DOHH2 (cell line): ENCODE data around the gene MRPL44.

Experiments
- H3F3A ChIP-seq: fragments of 200-600 bp; sonication (generic), shearing (Covaris generic); 2 replicates; pipeline ENCODE4 v1.6.0; 2016; ENCODE audit warnings: antibody characterized with exemption, mild to moderate bottlenecking; ENCODE audit not compliant: control insufficient read depth, insufficient read depth
- H3K27ac ChIP-seq: fragments of 200-600 bp; sonication (generic); 2 replicates; pipeline ENCODE4 v1.5.1; 2014; ENCODE audit warnings: low read depth, mild to moderate bottlenecking, low read length, moderate library complexity
- H3K27me3 ChIP-seq: fragments of 200-600 bp; sonication (generic); 2 replicates; pipeline ENCODE4 v1.6.1; 2014; ENCODE audit warnings: mild to moderate bottlenecking, low read length, mixed read lengths; ENCODE audit not compliant: control insufficient read depth
- H3K36me3 ChIP-seq: fragments of 200-600 bp; sonication (generic); 2 replicates; pipeline ENCODE4 v1.6.1; 2014; ENCODE audit warnings: mild to moderate bottlenecking, low read length, moderate library complexity, mixed read lengths; ENCODE audit not compliant: control insufficient read depth
- H3K4me1 ChIP-seq: fragments of 200-600 bp; sonication (generic); 2 replicates; pipeline ENCODE4 v1.6.1; 2014; ENCODE audit warnings: mild to moderate bottlenecking, low read length, mixed read lengths; ENCODE audit not compliant: control insufficient read depth
- H3K4me2 ChIP-seq: fragments of 200-600 bp; sonication (generic); 2 replicates; pipeline ENCODE4 v1.6.0; 2014; ENCODE audit warnings: mild to moderate bottlenecking, low read length, moderate library complexity
- H3K4me3 ChIP-seq: fragments of 200-600 bp; sonication (generic); 2 replicates; pipeline ENCODE4 v1.5.1; 2014; ENCODE audit warnings: mild to moderate bottlenecking, low read length, mixed read lengths
- H3K79me2 ChIP-seq: fragments of 200-600 bp; sonication (generic); 2 replicates; pipeline ENCODE4 v1.6.1; 2014; ENCODE audit warnings: mild to moderate bottlenecking, low read length, mixed read lengths; ENCODE audit not compliant: control insufficient read depth
- H3K9me2 ChIP-seq: fragments of 200-600 bp; sonication (generic); replicated peaks from 2 replicates; pipeline ENCODE4 v1.6.1; 2014; ENCODE audit warnings: mild to moderate bottlenecking, low read length, mixed read lengths; ENCODE audit not compliant: control insufficient read depth
- H3K9me3 ChIP-seq: fragments of 200-600 bp; sonication (generic); 2 replicates; pipeline ENCODE4 v1.6.1; 2014; ENCODE audit warnings: antibody characterized with exemption, low read length, mixed read lengths; ENCODE audit not compliant: control insufficient read depth, insufficient read depth
- H4K20me1 ChIP-seq: fragments of 200-600 bp; sonication (generic); 2 replicates; pipeline ENCODE4 v1.6.0; 2014; ENCODE audit warnings: low read depth, mild to moderate bottlenecking, antibody characterized with exemption, low read length, moderate library complexity; ENCODE audit not compliant: control insufficient read depth, insufficient read depth
- CTCF ChIP-seq: fragments of 200-600 bp; sonication (generic); IDR thresholded peaks from one replicate; pipeline ENCODE4 v1.5.1; 2014; ENCODE audit warnings: antibody characterized with exemption, mild to moderate bottlenecking, low read depth, low read length; ENCODE audit not compliant: poor library complexity, severe bottlenecking
- EZH2phosphoT487 ChIP-seq: fragments of 200-600 bp; sonication (generic); IDR thresholded peaks from 2 replicates; pipeline ENCODE4 v1.6.1; 2017; ENCODE audit warnings: borderline replicate concordance, mild to moderate bottlenecking, antibody characterized with exemption, low read length, moderate library complexity, mixed read lengths

Gene MRPL44

GRCh38 chr2:223970343-223971128 lies 13.3 kb downstream of the MRPL44 start:
- Histone ChIP-seq H3K79me2 (no peaks in the 10 kb centered on the region), H3K27ac (no peak overlapping the region), H3K9me3 (no peaks in the 10 kb centered on the region), H3F3A (peaks cover 10% of the 10 kb centered on the region), H3K4me3 (no peak overlapping the region), H3K4me1 (no peaks in the 10 kb centered on the region), H3K9me2 (no peaks in the 10 kb centered on the region), H3K4me2 (no peak overlapping the region), H4K20me1 (no peaks in the 10 kb centered on the region), H3K27me3 (no peaks in the 10 kb centered on the region), H3K36me3 (peaks cover 35% of the 10 kb centered on the region)
- TF ChIP-seq EZH2phosphoT487: no peak
- peak; percentile 82 for TF ChIP-seq CTCF

- Histone ChIP-seq H3K4me2 (no peak overlapping the region), H3K36me3 (peaks cover 25% of the 10 kb centered on the region), H3K9me3 (no peaks in the 10 kb centered on the region), H3K79me2 (no peaks in the 10 kb centered on the region), H3K4me1 (no peaks in the 10 kb centered on the region), H3K27ac (no peak overlapping the region), H4K20me1 (no peaks in the 10 kb centered on the region), H3K9me2 (no peaks in the 10 kb centered on the region), H3K27me3 (no peaks in the 10 kb centered on the region), H3K4me3 (no peak overlapping the region), H3F3A (peaks cover 10% of the 10 kb centered on the region)
- TF ChIP-seq EZH2phosphoT487: no peak
- TF ChIP-seq CTCF: no peak
Observed at GRCh38 chr2:223971731-223972130, 14.5 kb downstream of the MRPL44 start.

GRCh38 chr2:223972656-223973102 lies 15.4 kb downstream of the MRPL44 start:
- H3K36me3 ChIP-seq: peaks cover 17% of the 10 kb centered on the region
- no peaks in the 10 kb centered on the region for H3K79me2 ChIP-seq
- no peak overlapping the region for H3K4me3 ChIP-seq
- H3K4me2 ChIP-seq: no peak overlapping the region
- no peaks in the 10 kb centered on the region for H3K9me2 ChIP-seq
- H3K9me3 ChIP-seq: no peaks in the 10 kb centered on the region
- TF ChIP-seq CTCF: no peak
- TF ChIP-seq EZH2phosphoT487: no peak
- peaks cover 10% of the 10 kb centered on the region for H3F3A ChIP-seq
- H3K27me3 ChIP-seq: no peaks in the 10 kb centered on the region
- no peaks in the 10 kb centered on the region for H4K20me1 ChIP-seq
- no peak overlapping the region for H3K27ac ChIP-seq
- no peaks in the 10 kb centered on the region for H3K4me1 ChIP-seq
